GM10847 (cell line): ENCODE data around the gene MLXIP.

Experiments used
- POLR2A ChIP-seq: IDR thresholded peaks from 2 replicates; pipeline ENCODE4 v1.6.1; 2011; ENCODE audit not compliant: insufficient read length; ENCODE audit errors: extremely low read depth

MLXIP gene

DNA sequence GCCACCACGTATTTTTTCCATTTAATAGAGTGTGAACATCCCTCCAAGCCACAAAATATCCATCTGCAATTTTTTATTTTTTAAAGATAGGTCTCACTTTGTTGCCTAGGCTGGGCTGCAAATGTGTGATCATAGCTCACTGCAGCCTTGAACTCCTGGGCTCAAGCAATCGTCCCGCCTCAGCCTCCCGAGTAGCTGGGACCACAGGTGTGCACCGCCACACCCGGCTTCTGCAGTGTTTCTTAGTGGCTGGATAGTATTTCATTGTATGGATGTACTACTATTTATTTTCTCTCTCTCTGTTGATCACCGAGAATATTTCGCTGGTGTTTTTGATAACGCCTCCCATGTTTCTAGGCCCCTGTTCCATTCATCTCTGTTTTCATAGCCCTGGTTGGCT is 17.5 kb downstream of the MLXIP start:
- no peak for TF ChIP-seq POLR2A

DNA sequence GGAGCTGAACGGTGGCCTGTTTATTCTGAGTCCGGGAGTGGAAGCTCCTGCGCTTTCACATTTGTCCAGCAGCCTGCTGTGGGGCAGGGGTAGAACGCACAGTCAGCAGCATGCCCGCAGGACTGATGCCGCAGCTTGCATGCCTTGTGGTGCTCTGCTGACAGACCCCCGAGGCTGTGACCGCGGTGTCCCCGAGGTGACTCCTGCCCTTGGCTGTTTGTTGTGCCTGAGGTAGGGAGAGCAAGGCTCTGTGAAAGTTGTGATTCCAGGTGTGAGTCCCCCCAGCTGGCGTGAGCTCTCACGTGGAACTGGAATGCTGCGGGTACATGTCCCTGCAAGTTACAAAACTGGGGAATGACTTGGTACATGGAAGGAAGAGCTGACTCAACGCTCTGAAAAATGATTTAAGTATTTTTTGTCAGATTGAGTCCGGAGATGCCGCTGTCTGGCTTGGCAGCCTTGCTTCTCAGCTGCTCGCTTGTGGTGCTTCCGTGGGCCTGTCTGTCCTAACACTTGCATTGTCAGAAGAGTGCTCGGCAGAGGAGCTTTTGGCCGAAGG is 18.1 kb downstream of the MLXIP start:
- TF ChIP-seq POLR2A, result no peak

DNA sequence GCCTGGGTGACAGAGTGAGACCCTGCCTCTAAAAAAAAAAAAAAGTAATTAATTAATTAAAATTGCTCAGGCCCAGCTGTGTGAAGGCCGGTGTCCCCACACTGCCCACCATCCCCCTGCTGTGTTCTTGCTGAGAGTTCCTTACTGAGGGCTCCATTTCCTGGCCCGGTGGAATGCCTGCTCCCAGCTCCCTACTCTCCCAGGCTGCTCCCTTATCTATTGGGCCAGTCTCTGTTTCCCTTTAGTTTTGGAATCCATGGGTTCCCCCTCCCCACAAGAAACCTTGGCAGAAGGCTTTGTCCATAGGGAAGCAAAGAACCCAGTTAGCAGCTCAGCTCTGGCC is 19.0 kb downstream of the MLXIP start:
- no peak for TF ChIP-seq POLR2A

DNA sequence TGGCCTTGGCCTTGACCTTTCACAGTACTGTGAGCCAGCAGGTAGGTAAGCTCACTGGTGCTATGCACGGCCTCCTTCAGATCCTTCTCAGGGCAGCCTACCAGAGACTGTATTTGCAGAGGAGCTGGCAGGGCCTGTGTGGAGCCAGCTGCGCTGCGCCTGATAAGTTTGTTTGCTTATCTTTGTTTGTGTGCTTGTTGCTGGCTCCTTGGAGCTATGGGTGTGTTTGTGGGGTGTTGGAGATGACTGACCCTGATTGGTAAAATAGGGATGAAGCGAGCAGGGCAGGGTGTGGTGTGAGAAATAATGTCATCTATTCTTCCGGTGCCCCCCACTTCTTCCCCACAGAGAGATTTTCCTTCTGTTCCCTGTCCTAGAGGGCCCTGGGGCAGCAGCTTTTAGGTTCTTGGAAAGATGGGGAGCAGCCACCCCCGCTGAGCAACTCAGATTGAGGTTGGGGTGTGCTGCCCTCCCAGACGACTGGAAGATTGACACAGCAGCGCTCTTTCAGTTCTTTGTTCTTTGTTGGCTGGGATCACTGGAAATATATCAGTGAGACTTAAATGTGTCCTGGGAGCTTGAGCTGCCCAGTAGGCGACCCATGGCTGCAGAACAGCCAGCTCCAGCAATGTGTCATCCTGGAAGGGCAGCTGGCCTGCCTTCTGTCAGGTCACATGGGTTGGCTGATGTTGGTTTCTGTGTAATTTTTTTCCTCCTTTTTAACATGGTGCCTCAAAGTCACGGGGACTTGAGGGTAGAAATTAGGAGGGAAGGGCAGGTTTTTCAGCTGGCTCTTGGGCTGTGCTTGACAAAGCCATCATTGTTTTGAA is 19.6 kb downstream of the MLXIP start:
- TF ChIP-seq POLR2A, result no peak

DNA sequence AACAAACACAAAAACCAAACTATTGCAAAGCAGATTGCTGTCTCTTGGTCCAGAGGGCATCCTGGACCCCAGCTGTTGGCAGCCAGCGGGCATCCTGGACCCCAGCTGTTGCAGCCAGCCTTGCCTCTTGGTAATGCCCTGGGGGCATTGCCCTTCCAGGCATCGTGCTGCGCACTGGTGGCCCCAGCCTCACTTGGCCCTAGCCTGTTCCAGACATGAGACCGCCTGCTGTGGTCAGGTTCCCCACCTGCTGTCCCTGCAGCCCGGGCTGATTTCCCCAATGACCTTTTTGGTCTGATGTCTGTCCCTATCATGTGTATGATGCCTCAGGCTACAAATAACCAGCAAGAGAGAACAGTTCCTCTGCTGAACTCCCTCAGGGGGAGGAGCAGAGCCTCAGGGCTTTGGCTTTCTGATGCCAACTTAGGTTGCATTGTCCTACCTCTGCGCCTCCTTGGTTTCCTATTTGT is 20.8 kb downstream of the MLXIP start:
- no peak for TF ChIP-seq POLR2A

DNA sequence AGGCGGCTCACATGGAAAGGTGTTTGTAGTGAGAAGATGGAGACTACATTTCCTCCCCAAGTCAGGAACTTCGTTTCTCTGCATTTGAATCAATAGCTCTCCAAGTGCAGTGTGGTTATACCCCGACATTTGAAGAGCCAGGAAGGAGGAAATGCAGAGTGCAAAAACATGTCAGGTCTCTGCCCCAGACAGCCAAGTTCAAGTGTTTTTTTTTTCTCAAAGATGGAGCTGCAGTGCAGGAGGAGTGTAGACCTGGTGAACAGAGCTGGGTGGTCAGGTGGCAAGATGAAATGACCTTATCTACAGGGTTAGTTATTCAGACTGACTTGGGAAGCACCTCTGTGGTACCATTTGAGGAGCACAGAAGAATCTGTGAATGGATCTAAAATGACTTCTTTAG is 21.3 kb downstream of the MLXIP start:
- TF ChIP-seq POLR2A, result no peak

DNA sequence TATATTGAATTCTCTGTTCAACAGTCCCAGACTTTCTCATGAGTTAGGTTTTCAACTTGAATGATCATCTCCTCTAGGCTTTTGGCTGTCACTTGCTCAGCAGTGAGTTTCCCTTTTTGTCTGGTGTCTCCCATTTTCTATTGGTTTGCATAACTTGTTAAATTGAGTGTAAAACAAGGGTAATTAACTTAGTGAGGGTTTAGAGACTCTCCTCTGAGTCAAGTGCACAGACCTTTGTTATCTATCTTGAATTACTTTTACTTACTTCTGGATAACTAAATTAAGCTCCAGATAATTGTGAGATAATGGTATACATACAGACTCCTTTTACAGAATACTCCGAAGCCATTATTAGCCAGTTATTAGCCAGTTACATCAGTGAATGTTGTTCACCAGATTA is 22.0 kb downstream of the MLXIP start:
- no peak for TF ChIP-seq POLR2A

DNA sequence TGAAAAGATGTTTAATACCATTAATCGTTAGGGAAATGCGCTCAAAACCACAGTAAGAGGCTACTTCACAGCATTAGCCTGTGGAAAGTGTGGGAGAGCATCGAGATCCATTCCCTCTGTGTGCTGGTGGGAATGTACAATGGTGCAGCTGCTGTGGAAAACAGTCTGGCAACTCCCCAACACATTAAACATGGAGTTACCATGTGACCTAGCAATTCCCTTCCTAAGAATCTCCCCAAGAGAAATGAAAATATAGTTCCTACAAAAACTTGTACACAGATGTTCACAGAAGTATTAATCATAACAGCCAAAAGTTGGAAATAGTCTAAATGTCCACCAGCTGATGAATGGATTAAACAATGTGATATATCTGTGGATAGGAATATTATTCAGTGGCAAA is 23.8 kb downstream of the MLXIP start:
- TF ChIP-seq POLR2A, result no peak

DNA sequence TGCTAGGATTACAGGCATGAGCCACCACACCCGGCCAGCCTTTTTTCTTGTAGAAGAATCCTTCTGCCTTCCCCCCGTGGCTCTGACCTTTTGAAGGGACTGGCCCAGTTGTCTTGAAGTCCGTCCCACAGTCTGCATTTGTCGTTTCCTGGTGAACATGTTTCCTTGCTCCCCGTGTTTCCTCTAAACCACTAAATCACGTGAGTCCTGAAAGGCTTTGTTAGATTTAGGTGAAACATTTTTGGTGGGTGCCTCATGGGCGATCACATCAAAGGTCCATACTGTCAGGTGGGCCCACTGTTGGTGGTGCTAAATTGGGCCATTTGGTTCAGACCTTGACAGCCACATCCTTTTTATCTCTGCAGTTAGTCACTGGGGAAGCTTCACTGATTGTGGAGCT is 26.3 kb downstream of the MLXIP start:
- TF ChIP-seq POLR2A, result no peak

DNA sequence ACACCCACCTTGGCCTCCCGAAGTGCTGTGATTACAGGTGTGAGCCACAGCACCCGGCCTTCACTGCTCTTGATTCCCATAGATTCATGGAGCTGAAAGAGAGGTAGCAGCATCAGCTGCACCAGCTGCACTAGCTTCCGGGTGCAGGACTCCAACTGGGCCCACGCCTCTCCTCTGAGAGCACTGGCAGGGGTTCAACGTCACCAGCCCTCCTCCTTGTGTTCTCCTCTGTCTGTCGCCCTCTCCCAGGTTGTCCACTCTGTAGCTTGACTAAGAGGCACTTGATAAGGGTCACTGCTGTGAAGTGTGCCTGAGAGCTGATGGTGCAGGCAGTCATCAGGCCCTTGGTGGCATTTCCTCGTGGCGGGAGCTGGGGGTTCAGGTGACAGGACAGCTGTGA is 28.3 kb downstream of the MLXIP start:
- TF ChIP-seq POLR2A, result no peak

DNA sequence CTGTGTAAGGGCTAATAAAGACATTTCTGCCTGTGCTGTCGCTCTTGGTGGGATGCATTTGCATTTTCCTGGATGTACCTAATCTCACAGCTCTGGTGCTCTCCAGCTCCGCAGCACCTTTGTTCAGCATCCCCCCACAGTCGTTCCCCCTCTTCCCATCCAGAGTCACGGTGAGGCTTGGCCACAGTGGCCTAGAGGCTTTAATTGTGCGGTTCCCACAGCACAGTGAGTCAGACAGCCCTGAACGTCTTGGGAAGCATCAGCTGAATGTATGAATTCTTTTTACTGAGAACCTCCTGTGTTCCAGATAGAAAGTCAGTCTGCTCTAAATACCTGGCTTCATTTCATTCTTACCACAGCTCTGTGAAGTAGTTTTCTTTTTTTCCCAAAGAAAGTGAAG is 28.7 kb downstream of the MLXIP start:
- TF ChIP-seq POLR2A, result no peak

DNA sequence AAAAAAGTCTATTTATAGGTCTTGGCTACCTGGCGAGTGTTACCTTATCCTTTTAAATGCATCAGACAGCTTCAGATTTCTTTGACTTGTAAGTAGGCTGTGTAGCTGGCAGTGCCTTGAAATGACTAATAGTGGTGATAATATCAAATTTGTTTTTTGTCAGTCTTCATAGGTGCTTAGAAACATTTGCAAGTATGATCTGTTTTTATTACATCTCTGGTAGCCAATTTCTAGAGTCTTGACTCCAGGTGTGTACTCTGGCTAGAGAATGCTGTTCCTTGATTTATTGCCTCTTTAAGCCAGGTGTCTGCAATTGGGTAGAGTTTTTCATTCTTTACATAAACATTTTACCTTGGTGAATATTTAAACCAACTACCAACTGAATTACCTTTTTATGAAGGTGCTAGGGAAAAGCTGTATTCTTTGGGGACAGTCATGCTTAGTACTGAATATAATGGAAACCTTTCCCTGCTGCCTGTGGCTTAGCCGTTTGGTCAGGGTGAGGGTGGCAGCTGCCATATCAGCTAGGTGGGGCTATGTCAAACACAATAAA is 32.6 kb downstream of the MLXIP start:
- no peak for TF ChIP-seq POLR2A

DNA sequence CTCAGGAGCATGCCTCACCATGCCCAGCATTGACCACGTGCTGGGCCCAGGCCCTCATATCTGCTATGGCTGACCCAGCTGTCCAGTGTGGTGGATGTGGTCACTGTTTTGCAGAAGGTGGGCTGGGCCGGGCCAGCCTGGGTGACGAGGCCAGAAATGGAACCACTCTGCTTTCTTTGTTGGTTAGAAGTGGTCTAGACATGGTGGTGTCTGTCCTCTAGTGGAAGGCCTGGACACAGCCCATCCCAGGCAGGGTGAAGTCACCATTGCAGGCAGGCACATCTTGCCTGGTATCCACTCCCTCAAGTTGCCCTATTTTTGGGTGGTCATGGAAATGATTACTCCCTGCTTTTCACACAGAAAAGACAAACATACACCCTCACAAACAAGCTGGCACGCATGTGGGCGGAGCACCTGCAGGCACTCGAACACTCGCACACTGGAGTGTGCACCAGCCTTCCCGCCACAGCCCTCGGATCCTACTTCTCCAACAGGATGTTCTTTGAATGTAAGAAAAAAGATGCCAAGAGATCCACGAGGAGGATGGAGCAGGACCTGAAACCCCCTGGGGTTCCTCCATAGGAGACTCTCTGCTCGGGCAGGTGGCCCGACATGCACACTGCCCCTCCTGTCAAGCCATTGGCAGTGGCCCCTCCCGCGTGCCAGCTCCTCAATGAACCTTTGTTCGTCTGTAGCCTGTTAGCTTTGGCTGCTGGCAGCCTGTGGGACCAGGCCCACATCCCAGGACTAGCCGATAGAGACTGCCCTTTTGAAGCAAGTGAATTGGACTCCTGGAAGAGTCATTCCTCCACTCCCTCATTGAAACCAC is 38.4 kb downstream of the MLXIP start:
- no peak for TF ChIP-seq POLR2A

DNA sequence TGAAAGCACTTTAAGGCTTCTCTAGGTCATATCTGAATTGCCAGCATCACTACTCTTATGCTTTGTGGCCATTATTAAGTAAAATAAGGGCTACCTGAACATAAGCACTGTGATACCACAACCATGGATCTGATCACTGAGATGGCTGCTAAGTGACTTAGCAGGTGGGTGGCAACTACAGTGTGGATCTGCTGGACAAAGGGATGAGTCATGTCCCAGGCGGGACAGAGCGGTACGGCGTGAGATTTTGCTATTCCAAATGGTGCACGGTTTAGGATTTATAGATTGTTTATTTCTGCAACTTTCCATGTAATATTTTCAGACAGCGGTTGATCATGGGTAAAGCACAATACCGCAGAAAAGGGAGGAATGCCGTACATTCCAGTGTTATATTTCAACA is 39.4 kb downstream of the MLXIP start:
- no peak for TF ChIP-seq POLR2A

DNA sequence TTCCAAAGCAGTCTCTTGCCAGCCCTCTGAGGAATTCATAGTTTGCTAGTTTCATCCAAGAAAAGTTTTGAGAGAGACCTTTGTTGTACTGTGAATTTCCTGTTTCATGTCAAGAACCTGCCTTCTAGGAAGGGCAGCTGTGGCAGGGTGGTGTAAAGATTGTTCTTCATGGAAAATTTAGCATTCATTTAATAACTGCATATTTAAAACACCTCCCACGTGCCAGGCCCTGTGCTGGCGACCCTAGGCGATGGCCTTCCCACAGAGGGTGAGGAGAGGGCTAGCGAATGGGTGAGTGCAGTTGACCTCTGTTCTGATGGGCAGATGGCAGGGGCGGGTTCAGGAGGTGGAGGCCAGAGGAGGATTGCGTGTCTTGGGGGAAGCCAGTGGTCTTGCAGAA is 43.2 kb downstream of the MLXIP start:
- TF ChIP-seq POLR2A, result no peak
